T-helper 1 cell treated with Interleukin-12 subunit alpha and Interleukin-12 subunit beta and Interleukin-4 antibody, amounts not matched to agents 30 μg/mL and 1 μg/mL, for 36 hours (primary cell): ENCODE measurements around the gene RFX3.

Source experiments
- H3K27ac Mint-ChIP-seq: one replicate; pipeline ENCODE4 v1.8.0; 2021; ENCODE audit warnings: mild to moderate bottlenecking, mixed read lengths
- H3K27me3 Mint-ChIP-seq: one replicate; pipeline ENCODE4 v1.8.0; 2021; ENCODE audit warnings: low read depth, mixed read lengths
- H3K36me3 Mint-ChIP-seq: one replicate; pipeline ENCODE4 v1.8.0; 2021; ENCODE audit warnings: low read depth, mixed read lengths
- H3K4me1 Mint-ChIP-seq: one replicate; pipeline ENCODE4 v1.8.0; 2021; ENCODE audit warnings: low read depth, mixed read lengths
- H3K4me3 Mint-ChIP-seq: one replicate; pipeline ENCODE4 v1.8.0; 2021; ENCODE audit warnings: mild to moderate bottlenecking, moderate library complexity, mixed read lengths
- H3K9me3 Mint-ChIP-seq: one replicate; pipeline ENCODE4 v1.8.0; 2021; ENCODE audit warnings: mixed read lengths

RFX3 gene

DNA sequence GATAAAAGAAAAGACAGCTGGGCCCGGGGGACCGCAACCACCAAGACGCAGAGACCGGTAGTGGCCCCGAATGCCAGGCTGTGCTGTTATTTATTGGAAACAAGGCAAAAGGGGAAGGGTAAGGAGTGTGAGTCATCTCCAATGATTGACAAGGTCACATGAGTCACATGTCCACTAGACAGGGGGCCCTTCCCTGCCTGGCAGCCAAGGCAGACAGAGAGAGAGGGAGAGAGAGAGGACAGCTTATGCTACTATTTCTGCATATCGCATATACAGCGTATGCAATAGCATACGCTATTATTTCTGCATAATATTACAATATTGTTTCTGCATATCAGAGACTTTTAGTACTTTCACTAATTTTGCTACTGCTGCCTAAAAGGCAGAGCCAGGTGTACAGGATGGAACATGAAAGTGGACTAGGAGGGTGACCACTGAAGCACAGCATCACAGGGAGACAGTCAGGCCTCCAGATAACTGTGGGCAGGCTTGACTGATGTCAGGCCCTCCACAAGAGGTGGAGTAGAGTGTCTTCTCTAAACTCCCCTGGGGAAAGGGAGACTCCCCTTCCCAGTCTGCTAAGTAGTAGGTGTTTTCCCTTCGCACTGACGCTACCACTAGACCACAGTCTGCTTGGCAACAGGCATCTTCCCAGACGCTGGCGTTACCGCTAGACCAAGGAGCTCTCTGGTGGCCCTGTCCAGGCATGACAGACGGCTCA is 50.3 kb downstream of the RFX3 start:
- no peaks in the 10 kb centered on the region for H3K27me3 Mint-ChIP-seq
- H3K36me3 Mint-ChIP-seq, result peaks cover 8% of the 10 kb centered on the region
- H3K4me1 Mint-ChIP-seq, result peaks cover 43% of the 10 kb centered on the region
- H3K9me3 Mint-ChIP-seq, result no peaks in the 10 kb centered on the region
- H3K4me3 Mint-ChIP-seq, result no peak overlapping the region
- H3K27ac Mint-ChIP-seq, result no peak overlapping the region

DNA sequence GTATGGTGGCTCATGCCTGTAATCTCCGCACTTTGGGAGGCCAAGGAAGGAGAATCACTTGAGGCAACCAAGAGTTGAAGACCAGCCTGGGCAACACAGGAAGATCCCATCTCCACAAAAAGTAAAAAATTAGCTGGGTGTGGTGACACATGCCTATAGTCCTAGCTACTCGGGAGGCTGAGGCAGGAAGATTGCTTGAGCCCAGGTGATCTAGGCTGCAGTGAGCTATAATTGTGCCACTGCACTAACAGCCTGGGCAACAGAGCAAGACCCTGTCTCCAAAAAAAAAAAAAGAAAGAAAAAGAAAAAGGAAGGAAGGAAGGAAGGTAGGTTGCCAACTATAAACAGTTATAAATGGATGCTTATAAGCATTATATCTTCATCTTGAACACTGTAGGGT is 51.0 kb downstream of the RFX3 start:
- no peak overlapping the region for H3K27ac Mint-ChIP-seq
- H3K27me3 Mint-ChIP-seq, result no peaks in the 10 kb centered on the region
- H3K9me3 Mint-ChIP-seq, result no peaks in the 10 kb centered on the region
- peaks cover 40% of the 10 kb centered on the region for H3K4me1 Mint-ChIP-seq
- no peak overlapping the region for H3K4me3 Mint-ChIP-seq
- peaks cover 8% of the 10 kb centered on the region for H3K36me3 Mint-ChIP-seq

DNA sequence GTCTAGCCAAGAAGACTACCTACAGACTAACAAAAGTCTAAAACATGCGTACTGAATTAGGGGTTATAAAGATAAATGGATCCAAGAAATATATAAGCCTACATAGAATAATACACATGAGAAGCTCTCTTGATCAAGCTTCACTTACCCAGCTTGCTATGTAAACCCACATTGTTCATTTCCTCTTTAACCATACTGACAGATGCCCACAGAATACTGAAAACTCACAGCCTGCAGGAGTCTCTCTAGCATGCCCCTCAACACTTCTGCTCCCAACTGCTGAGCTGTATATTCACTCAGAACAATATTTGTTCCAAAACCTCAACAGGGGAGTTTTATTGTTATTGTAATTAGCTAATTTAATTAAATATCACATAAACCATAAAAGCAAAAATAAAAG is 52.4 kb downstream of the RFX3 start:
- Mint-ChIP-seq H3K9me3 (no peaks in the 10 kb centered on the region), H3K4me1 (peaks cover 32% of the 10 kb centered on the region), H3K27me3 (no peaks in the 10 kb centered on the region), H3K36me3 (peaks cover 3% of the 10 kb centered on the region), H3K4me3 (no peak overlapping the region), H3K27ac (no peak overlapping the region)

DNA sequence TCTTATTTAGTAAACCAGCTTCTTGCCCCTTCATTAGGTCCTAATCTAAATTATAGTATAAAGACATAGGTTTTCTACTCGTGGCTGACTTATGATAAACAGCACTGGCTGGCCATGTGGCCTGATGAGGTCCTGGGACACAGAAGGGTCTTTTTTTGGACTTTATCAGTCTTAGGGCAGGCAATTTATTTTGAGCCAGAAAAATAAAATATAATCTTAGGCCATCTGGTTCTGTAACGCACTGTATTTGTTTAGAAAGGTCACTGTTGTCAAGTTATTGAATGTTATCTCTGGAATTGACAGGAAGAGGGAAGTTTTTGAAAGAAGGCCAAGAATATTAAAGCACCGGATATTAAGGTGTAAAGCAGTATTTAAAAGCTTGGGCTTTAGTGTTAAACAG is 53.9 kb downstream of the RFX3 start:
- Mint-ChIP-seq H3K27me3 (no peaks in the 10 kb centered on the region), H3K9me3 (no peaks in the 10 kb centered on the region), H3K27ac (no peak overlapping the region), H3K36me3 (no peaks in the 10 kb centered on the region), H3K4me3 (no peak overlapping the region), H3K4me1 (peaks cover 22% of the 10 kb centered on the region)

DNA sequence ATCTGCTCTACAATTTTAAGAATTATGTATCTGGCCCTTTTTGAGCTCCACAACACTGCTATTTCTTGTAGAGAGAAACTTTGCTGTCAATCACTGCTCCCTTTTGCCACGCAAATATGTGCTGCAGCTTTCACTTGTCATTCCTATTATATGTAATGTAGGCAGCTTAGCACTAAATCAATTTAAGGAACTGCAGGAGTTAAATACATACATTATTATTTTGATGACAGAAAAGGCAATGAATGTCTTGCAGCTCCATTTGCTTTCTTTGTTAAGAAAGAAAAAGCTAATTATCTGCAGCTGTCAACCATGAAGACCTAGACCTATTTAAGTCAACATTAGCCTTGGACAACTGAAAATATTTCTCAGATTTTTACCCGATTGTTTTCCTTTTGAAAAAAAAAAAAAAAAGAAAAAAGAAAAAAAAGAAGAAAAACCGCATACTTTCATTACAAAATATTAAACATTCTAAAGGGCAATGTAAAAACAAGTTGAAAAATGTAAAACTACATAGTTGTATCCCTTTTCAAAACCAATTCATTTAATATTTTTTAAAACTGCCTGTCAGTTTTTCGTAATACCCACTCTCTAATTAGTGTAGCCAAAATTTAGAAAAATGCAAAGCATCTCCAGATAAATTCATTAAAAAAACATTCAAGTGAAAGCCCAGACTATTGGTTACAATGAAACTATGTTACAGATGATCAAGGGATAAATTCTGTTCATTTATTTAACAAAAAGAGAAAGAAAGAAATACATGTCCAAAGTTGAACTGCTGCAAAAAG is 57.2 kb downstream of the RFX3 start:
- no peaks in the 10 kb centered on the region for H3K9me3 Mint-ChIP-seq
- no peak overlapping the region for H3K27ac Mint-ChIP-seq
- H3K36me3 Mint-ChIP-seq, result no peaks in the 10 kb centered on the region
- H3K27me3 Mint-ChIP-seq, result no peaks in the 10 kb centered on the region
- peaks cover 10% of the 10 kb centered on the region for H3K4me1 Mint-ChIP-seq
- no peak overlapping the region for H3K4me3 Mint-ChIP-seq

DNA sequence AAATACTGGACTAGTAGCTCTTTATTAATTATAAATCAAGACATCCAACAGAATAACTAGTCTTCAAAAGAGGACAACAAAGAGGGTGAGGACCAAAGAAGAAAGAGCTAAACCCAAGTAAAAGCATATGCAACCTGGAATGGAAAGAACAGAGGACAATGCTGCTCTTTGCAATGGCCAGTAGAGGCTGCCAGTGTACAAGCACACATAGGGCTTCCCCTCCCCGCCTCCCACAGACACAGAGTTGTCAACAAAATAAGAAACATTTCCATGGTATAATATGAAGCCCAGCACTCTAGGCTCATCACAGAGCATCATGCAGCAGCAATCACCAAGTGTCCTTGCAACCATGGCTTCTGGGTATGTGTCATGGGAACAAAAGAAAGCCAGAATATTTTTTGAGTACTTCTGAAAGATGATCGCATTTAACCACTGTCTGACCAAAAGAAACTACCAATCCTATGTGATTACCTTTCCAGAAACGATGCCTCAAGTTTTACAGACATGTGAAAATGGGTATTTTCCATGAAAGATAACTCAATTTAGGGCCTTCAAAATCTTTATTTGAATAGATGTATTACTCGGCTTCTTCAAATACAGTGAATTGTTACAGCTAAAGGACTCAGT is 58.1 kb downstream of the RFX3 start:
- Mint-ChIP-seq H3K27ac (no peak overlapping the region), H3K36me3 (no peaks in the 10 kb centered on the region), H3K4me1 (peaks cover 4% of the 10 kb centered on the region), H3K27me3 (no peaks in the 10 kb centered on the region), H3K4me3 (no peak overlapping the region), H3K9me3 (no peaks in the 10 kb centered on the region)

DNA sequence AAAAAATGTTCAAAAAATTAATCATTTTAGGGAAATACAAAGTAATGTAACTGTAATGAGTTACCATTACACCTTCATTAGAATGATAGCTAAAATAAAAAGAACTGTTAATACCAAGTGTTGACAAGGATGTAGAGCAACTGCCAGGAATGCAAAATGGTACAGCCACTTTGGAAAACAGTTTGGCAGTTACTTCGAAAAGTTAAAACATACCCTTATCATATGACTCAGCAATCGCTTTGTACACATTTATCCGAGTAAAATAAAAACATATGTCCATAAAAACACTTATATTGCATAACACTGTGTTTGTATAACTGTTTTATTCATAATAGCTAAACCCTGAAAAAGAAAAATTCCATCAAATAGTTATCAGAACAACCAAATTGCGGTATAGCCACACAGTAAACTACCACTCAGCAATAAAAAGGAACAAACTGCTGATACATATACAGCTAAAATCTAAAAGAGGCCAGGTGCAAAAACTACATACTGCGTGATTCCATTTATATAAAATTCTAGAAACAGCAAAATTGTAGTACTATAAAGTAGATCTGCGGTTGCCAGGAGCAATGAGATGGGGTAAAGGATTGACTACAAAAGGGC is 61.7 kb downstream of the RFX3 start:
- H3K27ac Mint-ChIP-seq, result no peak overlapping the region
- H3K4me3 Mint-ChIP-seq, result no peak overlapping the region
- H3K9me3 Mint-ChIP-seq, result no peaks in the 10 kb centered on the region
- H3K27me3 Mint-ChIP-seq, result no peaks in the 10 kb centered on the region
- peaks cover 4% of the 10 kb centered on the region for H3K4me1 Mint-ChIP-seq
- no peaks in the 10 kb centered on the region for H3K36me3 Mint-ChIP-seq

DNA sequence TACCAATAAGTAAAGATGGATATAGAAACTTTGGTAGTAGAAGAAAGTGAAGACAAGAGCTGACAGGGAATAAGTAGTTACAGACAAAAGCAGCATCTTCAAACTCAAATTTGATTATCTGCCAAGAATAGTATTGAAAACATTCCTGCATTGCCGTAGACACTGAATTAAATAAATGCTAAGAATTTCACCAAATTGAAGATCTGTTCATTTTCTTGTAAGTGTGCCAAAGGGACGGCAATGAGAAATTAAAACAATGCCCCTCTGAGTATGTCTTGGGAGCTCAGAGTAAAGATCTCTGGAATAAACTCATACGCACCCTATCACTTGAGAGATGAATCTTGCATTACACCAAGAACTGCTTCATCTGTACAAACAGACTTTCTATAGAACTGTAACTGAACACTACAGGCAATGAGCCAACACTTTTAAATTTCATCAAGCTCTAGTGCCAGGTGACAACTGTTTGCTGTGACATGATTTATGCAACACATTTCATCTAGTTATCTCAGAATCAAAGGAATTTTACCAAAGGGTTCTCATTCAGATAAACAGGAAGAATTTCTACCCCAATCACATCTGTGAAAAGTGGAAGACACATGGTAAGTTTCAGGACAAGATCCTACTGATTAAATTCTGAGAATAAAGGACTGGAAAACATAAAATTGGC is 66.9 kb downstream of the RFX3 start:
- H3K4me1 Mint-ChIP-seq, result peaks cover 2% of the 10 kb centered on the region
- H3K36me3 Mint-ChIP-seq, result no peaks in the 10 kb centered on the region
- H3K4me3 Mint-ChIP-seq, result no peak overlapping the region
- no peaks in the 10 kb centered on the region for H3K9me3 Mint-ChIP-seq
- H3K27ac Mint-ChIP-seq, result no peak overlapping the region
- no peaks in the 10 kb centered on the region for H3K27me3 Mint-ChIP-seq

DNA sequence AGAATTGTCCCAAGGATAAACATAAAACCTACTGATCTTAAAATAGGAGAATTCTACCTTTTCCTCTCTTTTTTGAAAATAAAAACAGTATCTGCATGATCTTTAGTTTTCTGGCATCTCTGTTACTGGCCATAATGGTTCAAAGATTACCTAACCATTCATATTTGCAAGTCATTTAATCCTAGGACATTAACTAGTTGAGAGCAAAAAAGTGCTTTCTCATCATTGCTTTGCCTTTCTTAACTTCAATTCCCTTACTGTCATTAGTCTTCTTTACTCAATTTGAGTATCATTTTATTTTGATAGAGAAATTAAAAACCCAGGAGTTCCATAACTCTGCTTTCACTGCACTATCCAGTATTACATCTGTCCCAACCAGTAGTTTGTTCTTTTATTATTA is 68.6 kb downstream of the RFX3 start:
- Mint-ChIP-seq H3K4me3 (no peak overlapping the region), H3K4me1 (peaks cover 2% of the 10 kb centered on the region), H3K27ac (no peak overlapping the region), H3K9me3 (no peaks in the 10 kb centered on the region), H3K27me3 (no peaks in the 10 kb centered on the region), H3K36me3 (no peaks in the 10 kb centered on the region)

DNA sequence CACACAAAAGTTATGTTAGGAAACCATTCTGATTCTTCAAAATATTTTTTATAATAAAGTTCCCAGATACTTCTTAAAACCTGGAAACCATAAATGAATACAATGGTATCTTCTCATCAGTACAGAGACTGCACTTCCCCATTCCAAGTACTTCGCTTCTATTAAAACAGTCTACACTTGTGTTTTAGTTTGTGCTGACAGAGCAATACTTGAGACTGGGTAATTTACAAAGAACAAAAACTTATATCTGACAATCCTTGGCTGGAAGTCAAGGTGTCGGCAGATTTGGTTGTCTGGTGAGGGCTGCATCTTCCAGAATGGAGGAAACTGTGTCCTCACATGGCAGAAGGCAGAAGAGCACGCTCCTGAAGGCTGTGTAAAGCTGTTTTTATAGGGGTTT is 70.1 kb downstream of the RFX3 start:
- Mint-ChIP-seq H3K4me3 (no peak overlapping the region), H3K27ac (no peak overlapping the region), H3K27me3 (no peaks in the 10 kb centered on the region), H3K4me1 (peaks cover 2% of the 10 kb centered on the region), H3K36me3 (no peaks in the 10 kb centered on the region), H3K9me3 (no peaks in the 10 kb centered on the region)

DNA sequence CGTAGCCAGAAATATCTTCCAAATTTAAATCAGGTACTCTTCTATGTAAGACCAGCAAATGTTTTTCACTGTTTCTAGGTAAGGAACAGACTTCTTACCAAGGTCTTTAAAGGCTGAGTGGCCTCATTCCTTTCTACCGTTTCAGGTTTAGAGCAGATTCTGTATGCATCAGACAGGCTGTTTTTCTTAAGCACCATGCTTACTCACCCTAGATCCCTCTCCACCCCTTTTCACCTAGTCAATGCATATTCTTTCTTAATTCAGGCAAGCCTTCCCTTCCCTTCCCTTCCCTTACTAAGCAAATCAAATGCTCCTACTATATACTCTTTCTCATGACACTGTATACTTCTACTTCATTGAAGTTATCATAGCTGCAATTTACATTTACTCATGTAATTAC is 70.7 kb downstream of the RFX3 start:
- Mint-ChIP-seq H3K36me3 (no peaks in the 10 kb centered on the region), H3K27me3 (no peaks in the 10 kb centered on the region), H3K9me3 (no peaks in the 10 kb centered on the region), H3K27ac (no peak overlapping the region), H3K4me3 (no peak overlapping the region), H3K4me1 (peaks cover 2% of the 10 kb centered on the region)

DNA sequence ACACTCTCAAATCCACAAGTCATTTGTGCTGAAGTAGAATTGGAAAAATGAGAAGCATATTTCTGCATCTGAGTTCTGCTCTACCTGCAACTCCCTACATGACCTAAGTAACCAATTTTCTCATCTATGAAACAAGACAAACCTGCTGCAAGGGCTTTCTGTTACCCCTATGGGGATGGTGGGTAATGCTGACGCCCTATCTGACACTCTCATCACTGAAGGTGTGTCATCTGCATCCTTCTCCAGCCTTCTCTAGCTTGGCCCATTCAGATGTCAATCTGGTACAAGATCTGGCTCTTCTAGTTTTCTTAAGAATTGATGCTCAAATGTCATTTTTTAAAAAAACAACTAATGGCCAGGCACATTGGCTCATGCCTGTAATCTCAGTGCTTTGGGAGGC is 73.8 kb downstream of the RFX3 start:
- no peak overlapping the region for H3K27ac Mint-ChIP-seq

DNA sequence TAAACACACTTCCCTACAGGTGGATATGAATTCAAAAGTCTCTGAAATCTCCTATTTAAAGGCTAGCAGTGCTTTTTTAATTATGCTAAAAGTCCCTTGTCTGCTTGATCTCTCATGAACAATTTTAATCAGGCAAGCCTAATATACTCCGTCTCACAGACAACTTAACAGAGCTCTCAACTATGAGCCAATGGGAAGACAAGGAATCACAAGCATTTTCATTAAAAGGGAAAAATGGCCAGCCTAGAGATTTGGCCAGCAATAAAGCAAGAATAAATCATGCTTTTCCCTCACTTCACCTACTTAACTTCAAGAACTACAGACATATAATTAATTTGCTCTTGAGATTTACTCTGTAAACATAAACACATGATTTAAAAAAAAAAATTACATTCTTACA is 78.0 kb downstream of the RFX3 start:
- Mint-ChIP-seq H3K36me3 (no peaks in the 10 kb centered on the region), H3K4me3 (no peak overlapping the region), H3K9me3 (no peaks in the 10 kb centered on the region), H3K27me3 (no peaks in the 10 kb centered on the region), H3K27ac (no peak overlapping the region), H3K4me1 (no peaks in the 10 kb centered on the region)

More for the DNA sequence above, 73.8 kb downstream of the RFX3 start:
- Mint-ChIP-seq H3K27me3 (no peaks in the 10 kb centered on the region), H3K4me1 (no peaks in the 10 kb centered on the region), H3K4me3 (no peak overlapping the region), H3K36me3 (no peaks in the 10 kb centered on the region), H3K9me3 (no peaks in the 10 kb centered on the region)

DNA sequence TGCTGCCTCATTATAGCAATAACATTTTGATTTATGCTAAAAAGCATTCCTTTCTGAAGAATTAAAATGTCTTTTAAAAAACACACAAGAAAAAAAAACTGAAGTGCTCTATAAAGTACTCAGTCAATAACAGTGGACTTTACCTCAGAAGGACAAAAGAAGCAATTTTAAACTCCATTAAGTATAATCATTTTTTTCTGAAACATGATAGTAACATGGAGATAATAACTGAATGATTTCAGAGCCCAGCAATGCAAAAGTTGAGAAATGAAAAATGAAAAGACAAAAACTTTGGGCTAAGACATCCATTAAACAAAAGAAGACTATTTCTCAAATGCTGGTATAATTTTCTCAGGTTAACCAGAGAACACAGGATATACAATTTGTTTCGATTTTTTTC is 78.7 kb downstream of the RFX3 start:
- H3K27me3 Mint-ChIP-seq, result no peaks in the 10 kb centered on the region
- no peaks in the 10 kb centered on the region for H3K9me3 Mint-ChIP-seq
- no peaks in the 10 kb centered on the region for H3K36me3 Mint-ChIP-seq
- no peak overlapping the region for H3K27ac Mint-ChIP-seq
- H3K4me3 Mint-ChIP-seq, result no peak overlapping the region
- H3K4me1 Mint-ChIP-seq, result no peaks in the 10 kb centered on the region
